Subcutaneous adipose tissue (tissue), 4 donors: ENCODE measurements around the gene CDCP2. TPM values are rescaled to one million over a fixed set of nuclear protein-coding genes. Genes with fewer than 3 reads are reported as not detected.

Source experiments
- CTCF ChIP-seq: fragments of 450-650 bp; IDR thresholded peaks from one replicate; pipeline ENCODE4 v1.5.1; 2016; ENCODE audit warnings: low read depth, mild to moderate bottlenecking, control low read depth, antibody characterized with exemption, moderate library complexity
- small RNA-seq: library from RNA; depleted of rRNA; stranded (forward); fragments of <200 nt; gene quantifications from one replicate; pipeline ENCODE3, GENCODE V24; 2016
- total RNA-seq, 4 donors: library from RNA; depleted of rRNA; stranded (reverse); fragments of >200 nt; gene quantifications; one replicate each; pipeline ENCODE4 v1.1.0, GENCODE V29; 2016

CDCP2 gene
- total RNA-seq, 4 donors from 2014 or later, result 0.16 TPM; not detected in 3

GRCh38 chr1:54095546-54096226 lies 57.1 kb downstream of the CDCP2 start:
- TF ChIP-seq CTCF, result no peak

GRCh38 chr1:54094001-54094729 lies 58.6 kb downstream of the CDCP2 start:
- no peak for TF ChIP-seq CTCF

DNA sequence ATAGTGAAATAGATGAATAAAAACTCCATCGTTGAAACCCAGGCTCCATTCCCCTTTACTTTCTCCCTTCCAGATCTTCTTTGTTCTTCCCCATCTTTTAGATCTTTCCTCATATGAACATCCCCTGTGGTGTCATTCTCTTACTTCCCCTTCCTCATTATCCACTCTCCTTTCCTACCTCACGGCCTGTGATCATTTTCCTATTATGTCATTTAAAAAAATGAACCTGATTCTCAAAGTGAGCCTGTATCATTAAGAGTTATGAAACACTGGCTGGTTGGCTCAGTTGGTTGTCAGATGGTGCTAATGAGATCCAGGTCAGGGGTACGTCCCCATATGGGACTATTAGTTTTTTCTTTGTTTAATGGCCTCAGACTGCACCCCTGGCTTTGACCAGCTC lies 61.1 kb downstream of the CDCP2 start:
- TF ChIP-seq CTCF, result no peak

GRCh38 chr1:54088385-54088784 lies 64.4 kb downstream of the CDCP2 start:
- TF ChIP-seq CTCF, result no peak

- TF ChIP-seq CTCF, result no peak
These were observed 66.0 kb downstream of the CDCP2 start for GRCh38 chr1:54086754-54087153.

DNA sequence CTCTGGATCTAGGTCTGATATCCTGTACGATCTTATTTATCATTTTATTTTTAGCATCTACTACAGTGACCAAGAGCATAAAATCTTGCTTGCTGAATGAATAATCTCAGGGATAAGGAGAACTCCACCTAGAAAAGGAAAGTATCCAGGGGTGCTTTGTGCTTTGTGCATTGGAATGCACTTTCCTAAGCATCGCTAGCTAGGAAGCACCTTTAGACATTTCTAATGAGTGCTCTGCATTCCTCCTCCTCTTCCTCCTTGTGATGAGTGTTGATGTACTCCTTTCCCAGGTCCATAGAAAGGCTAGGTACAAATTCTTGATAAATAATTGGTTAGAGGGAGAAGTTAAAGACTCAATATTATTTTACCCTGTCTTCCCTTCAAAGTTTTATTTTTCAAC lies 68.0 kb downstream of the CDCP2 start:
- no peak for TF ChIP-seq CTCF

Small RNA genes within 50 kb of the gene (small RNA-seq; reads per million reads assigned to genes)
- gene AL353898.1, result not detected
- gene AL353898.2, result not detected

Other genes with a start within 250 kb of the CDCP2 start
- gene IFT25, start 207.3 kb downstream of the CDCP2 start, total RNA-seq, result 10 to 100 TPM; 13.2 to 34.1 (median 21.7) TPM
- 10 to 100 TPM in 3 of 4 donors, 1 to 10 TPM in 1; 9.6 to 19.4 (median 15.3) TPM for gene LRRC42, start 206.7 kb downstream of the CDCP2 start, total RNA-seq
- gene LDLRAD1, start 134.8 kb downstream of the CDCP2 start, total RNA-seq, result not detected
- 100 to 1,000 TPM; 184 to 344 (median 338) TPM for gene TMEM59, start 99.8 kb downstream of the CDCP2 start, total RNA-seq
- 1 to 10 TPM; 3.3 to 5.6 (median 4.4) TPM for gene TCEANC2, start 99.4 kb downstream of the CDCP2 start, total RNA-seq
- 1 to 10 TPM; 3.9 to 6.4 (median 5.4) TPM for gene CYB5RL, start 47.0 kb upstream of the CDCP2 start, total RNA-seq
- 10 to 100 TPM; 55.8 to 86.5 (median 56.9) TPM for gene MRPL37, start 47.2 kb upstream of the CDCP2 start, total RNA-seq